Vagina (tissue), 2 donors: Measurements from ENCODE around the gene NTM. TPM values are rescaled to one million over a fixed set of nuclear protein-coding genes. Genes with fewer than 3 reads are reported as not detected.

Source experiments
- DNase-seq, 2 donors: peaks; one replicate each; pipeline ENCODE4 v3.0.0-alpha.2; 2017; ENCODE audit errors: extremely low spot score in 2 of 2
- H3K27ac ChIP-seq: fragments of 200-600 bp; sonication (generic); one replicate; pipeline ENCODE4 v1.5.1; 2019
- H3K27me3 ChIP-seq: fragments of 200-600 bp; sonication (generic); one replicate; pipeline ENCODE4 v1.5.1; 2019
- H3K36me3 ChIP-seq, 2 donors: fragments of 200-600 bp; sonication (generic); one replicate each; pipeline ENCODE4 v1.5.1; 2017 to 2019
- H3K4me1 ChIP-seq: fragments of 200-600 bp; sonication (generic); one replicate; pipeline ENCODE4 v1.5.1; 2019
- H3K4me3 ChIP-seq, 2 donors: fragments of 200-600 bp; sonication (generic); 1 replicate in 1 of 2; 2 replicates in 1 of 2; pipeline ENCODE4 v1.5.1; 2016 to 2019
- H3K9me3 ChIP-seq: fragments of 200-600 bp; sonication (generic); one replicate; pipeline ENCODE4 v1.5.1; 2019
- CTCF ChIP-seq, 3 experiments: fragments of 450-650 bp in 2 of 3; fragments of 200-600 bp in 1 of 3; sonication (generic) in 1 of 3; IDR thresholded peaks; one replicate each; pipeline ENCODE4 v1.5.1; 2017 to 2019; ENCODE audit warnings: antibody characterized with exemption in 3 of 3, mild to moderate bottlenecking in 2 of 3, moderate library complexity in 2 of 3
- POLR2A ChIP-seq, 2 donors: fragments of 450-650 bp; IDR thresholded peaks; one replicate each; pipeline ENCODE4 v1.6.1; 2017; ENCODE audit warnings: antibody characterized with exemption in 2 of 2, mild to moderate bottlenecking in 2 of 2, moderate library complexity in 2 of 2
- POLR2AphosphoS5 ChIP-seq, 2 donors: sonication (generic); formaldehyde crosslinking; IDR thresholded peaks; one replicate each; pipeline ENCODE4 v1.9.0; 2017; ENCODE audit warnings: antibody characterized with exemption in 2 of 2, mild to moderate bottlenecking in 2 of 2, low read depth in 1 of 2; ENCODE audit not compliant: insufficient read depth in 1 of 2
- intact Hi-C: fragments of 100-400 bp; cut with DNase I; formaldehyde crosslinking; loops from one replicate; pipeline ENCODE4 v1.15.1; 2023
- total RNA-seq: library from RNA; depleted of rRNA; stranded (reverse); fragments of >200 nt; gene quantifications from one replicate; pipeline ENCODE4 v1.2.3, GENCODE V29; 2016

NTM gene
- total RNA-seq, 1 donor from 2014 or later, result 4.2 TPM

DNA sequence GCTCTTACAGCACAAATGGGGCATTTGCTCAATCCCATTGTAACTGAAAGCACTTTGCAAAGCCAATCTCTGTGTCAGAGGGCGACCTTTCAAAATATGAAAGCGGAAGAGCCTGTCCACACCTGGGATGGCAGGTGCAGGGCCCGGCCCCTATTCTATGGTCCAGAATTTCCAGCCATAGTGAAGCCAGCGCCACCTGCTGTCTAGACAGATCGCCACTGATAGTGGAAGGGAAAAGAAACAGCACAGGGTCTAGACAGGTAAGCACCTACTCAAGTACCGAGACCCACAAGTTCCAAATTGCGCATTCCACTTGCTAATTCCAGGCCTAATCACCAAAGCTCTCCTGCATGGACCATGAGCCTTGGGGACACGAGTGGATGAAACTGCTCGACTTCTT is 141.4 kb downstream of the NTM start:
- intact Hi-C loops, result no loop called here
- TF ChIP-seq POLR2A (IDR thresholded peaks at IDR 0.05) (no peak), POLR2AphosphoS5 (IDR thresholded peaks at IDR 0.05; ENCODE audit: insufficient read depth in 1 of 2, low read depth in 1 of 2) (no peak), CTCF (IDR thresholded peaks at IDR 0.05) (no peak)

GRCh38 chr11:131512228-131512627 is 141.8 kb downstream of the NTM start:
- no peaks in the 10 kb centered on the region for H3K9me3 ChIP-seq
- no peak overlapping the region for H3K4me3 ChIP-seq
- no peaks in the 10 kb centered on the region for H3K27me3 ChIP-seq
- H3K4me1 ChIP-seq, result no peaks in the 10 kb centered on the region
- no peaks in the 10 kb centered on the region for H3K36me3 ChIP-seq
- DNase-seq, result no peak
- intact Hi-C loops, result no loop called here
- TF ChIP-seq POLR2AphosphoS5 (IDR thresholded peaks at IDR 0.05; ENCODE audit: insufficient read depth in 1 of 2, low read depth in 1 of 2) (no peak), POLR2A (IDR thresholded peaks at IDR 0.05) (no peak), CTCF (IDR thresholded peaks at IDR 0.05) (no peak)
- H3K27ac ChIP-seq, result no peak overlapping the region

More for the DNA sequence above, 141.4 kb downstream of the NTM start:
- H3K4me1 ChIP-seq, result no peaks in the 10 kb centered on the region
- no peaks in the 10 kb centered on the region for H3K9me3 ChIP-seq
- H3K27me3 ChIP-seq, result no peaks in the 10 kb centered on the region
- no peak overlapping the region for H3K4me3 ChIP-seq
- no peaks in the 10 kb centered on the region for H3K36me3 ChIP-seq
- no peak overlapping the region for H3K27ac ChIP-seq
- no peak for DNase-seq

- intact Hi-C loops, result no loop called here
- H3K4me1 ChIP-seq, result no peaks in the 10 kb centered on the region
Observed at GRCh38 chr11:131514062-131514461, 143.6 kb downstream of the NTM start.

DNA sequence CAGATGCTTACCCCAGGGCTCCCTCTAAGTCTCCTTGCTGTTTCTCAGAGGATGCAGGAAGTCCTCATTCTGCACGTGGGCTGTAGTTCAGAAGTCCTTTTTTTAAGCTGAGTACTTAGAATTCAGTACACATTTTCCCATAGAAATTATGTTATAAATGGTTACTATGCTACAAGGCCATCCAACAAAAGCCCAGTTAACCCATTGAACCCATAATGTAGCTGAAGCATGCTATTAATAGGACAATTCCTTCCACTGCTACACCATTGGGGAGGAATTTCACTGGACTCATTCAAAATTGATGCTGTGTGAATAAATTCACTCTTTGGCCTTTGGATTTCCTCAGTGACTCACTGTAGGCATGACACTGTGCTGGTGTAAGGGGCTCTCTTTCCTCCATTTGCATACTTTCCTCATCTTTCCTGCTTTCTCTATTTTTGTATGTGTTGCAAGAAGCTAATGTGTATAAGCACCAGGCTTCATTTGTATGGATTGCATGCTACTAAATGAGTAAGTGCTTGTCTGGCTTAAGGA is 148.0 kb downstream of the NTM start:
- Histone ChIP-seq H3K27me3 (no peaks in the 10 kb centered on the region), H3K4me1 (no peaks in the 10 kb centered on the region), H3K27ac (no peak overlapping the region), H3K36me3 (no peaks in the 10 kb centered on the region), H3K9me3 (no peaks in the 10 kb centered on the region), H3K4me3 (no peak overlapping the region)
- DNase-seq, result no peak
- intact Hi-C loops, result no loop called here
- no peak for TF ChIP-seq CTCF (IDR thresholded peaks at IDR 0.05)
- no peak for TF ChIP-seq POLR2AphosphoS5 (IDR thresholded peaks at IDR 0.05; ENCODE audit: insufficient read depth in 1 of 2, low read depth in 1 of 2)
- TF ChIP-seq POLR2A (IDR thresholded peaks at IDR 0.05), result no peak

More at GRCh38 chr11:131514062-131514461, 143.6 kb downstream of the NTM start:
- H3K27me3 ChIP-seq, result no peaks in the 10 kb centered on the region
- TF ChIP-seq CTCF (IDR thresholded peaks at IDR 0.05) (no peak), POLR2AphosphoS5 (IDR thresholded peaks at IDR 0.05; ENCODE audit: insufficient read depth in 1 of 2, low read depth in 1 of 2) (no peak), POLR2A (IDR thresholded peaks at IDR 0.05) (no peak)
- no peaks in the 10 kb centered on the region for H3K9me3 ChIP-seq
- no peaks in the 10 kb centered on the region for H3K36me3 ChIP-seq
- no peak overlapping the region for H3K4me3 ChIP-seq
- H3K27ac ChIP-seq, result no peak overlapping the region
- DNase-seq, result no peak

- H3K27ac ChIP-seq, result no peak overlapping the region
- H3K36me3 ChIP-seq, result no peaks in the 10 kb centered on the region
- TF ChIP-seq POLR2A (IDR thresholded peaks at IDR 0.05) (no peak), POLR2AphosphoS5 (IDR thresholded peaks at IDR 0.05; ENCODE audit: insufficient read depth in 1 of 2, low read depth in 1 of 2) (no peak), CTCF (IDR thresholded peaks at IDR 0.05) (no peak)
- H3K9me3 ChIP-seq, result no peaks in the 10 kb centered on the region
- intact Hi-C loops, result no loop called here
- no peaks in the 10 kb centered on the region for H3K27me3 ChIP-seq
- H3K4me3 ChIP-seq, result no peak overlapping the region
- no peaks in the 10 kb centered on the region for H3K4me1 ChIP-seq
- no peak for DNase-seq
Observed at GRCh38 chr11:131522851-131523250, 152.4 kb downstream of the NTM start.
